ENCODE data around the gene MREG.

- no peak for TF ChIP-seq POLR2A (IDR thresholded peaks at IDR 0.05)
- TF ChIP-seq CTCF (IDR thresholded peaks at IDR 0.05), result no peak
- TF ChIP-seq EP300 (IDR thresholded peaks at IDR 0.05), result no peak
Measured at GRCh38 chr2:216044883-216045486, 31.6 kb upstream of the MREG start.

Measured in sigmoid colon (tissue), 4 donors.